ENCODE results near the gene ST6GAL1. TPM values are rescaled to one million over a fixed set of nuclear protein-coding genes. Genes with fewer than 3 reads are reported as not detected.

ST6GAL1 gene
- total and polyA plus RNA-seq, 2 of the 13 experiments (the other 11 are each of a cell fraction or from before 2014, with no cell fraction given): 79.9 to 164 TPM

DNA sequence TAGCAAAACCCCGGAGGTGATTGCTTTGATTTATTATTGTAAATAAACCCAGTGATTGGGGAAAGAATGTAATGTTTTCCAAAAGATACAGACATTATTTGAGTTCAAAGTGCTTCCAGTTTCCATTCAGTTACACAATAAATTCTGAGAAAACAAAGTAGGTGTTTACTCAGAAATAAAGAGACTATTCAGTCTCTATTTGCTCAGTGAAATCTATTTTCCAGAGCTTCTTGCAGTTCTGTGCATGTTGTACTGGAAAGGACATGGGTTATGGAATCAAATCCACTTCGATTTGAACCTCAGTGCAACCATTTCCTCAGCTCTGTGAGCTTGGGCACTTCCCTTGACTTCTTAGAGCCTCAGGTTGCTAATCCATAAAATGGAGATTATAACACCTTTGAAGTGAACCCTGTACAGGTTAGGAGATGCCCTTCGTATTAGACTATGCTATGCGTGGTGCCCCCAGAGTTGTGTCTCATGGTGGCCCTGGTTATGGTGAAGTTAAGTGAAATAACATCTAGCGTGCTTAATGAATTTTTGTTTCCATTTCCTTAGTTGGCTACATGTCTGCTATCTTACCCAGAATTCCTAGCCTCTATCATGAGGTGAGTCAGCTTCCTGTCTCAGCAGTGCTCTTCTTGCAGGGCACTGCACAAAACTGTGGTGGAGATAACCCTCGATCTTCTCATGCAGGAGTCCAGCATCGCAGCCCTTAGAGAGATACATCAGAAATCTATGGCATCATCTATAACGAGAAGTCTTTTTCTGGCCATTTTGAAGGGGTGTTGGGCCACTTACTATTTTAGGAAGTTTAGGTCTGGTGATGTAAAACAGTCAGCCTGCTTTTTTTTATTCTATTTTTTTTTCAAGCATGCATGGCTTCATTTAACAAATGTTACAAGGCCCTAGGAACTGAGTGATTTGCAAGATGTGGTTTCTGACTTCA lies 111.3 kb downstream of the ST6GAL1 start (continued):
- TF ChIP-seq, protein P1, sequence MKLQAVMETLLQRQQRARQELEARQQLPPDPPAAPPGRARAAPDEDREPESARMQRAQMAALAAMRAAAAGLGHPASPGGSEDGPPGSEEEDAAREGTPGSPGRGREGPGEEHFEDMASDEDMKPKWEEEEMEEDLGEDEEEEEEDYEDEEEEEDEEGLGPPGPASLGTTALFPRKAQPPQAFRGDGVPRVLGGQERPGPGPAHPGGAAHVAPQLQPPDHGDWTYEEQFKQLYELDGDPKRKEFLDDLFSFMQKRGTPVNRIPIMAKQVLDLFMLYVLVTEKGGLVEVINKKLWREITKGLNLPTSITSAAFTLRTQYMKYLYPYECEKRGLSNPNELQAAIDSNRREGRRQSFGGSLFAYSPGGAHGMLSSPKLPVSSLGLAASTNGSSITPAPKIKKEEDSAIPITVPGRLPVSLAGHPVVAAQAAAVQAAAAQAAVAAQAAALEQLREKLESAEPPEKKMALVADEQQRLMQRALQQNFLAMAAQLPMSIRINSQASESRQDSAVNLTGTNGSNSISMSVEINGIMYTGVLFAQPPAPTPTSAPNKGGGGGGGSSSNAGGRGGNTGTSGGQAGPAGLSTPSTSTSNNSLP (IDR thresholded peaks at IDR 0.05; ENCODE audit: low read depth, low read length): peak; percentile 95
- TF ChIP-seq CENPT (CRISPR knock-in tag; IDR thresholded peaks at IDR 0.05; ENCODE audit: low read depth) (no peak), ZNF205 (CRISPR knock-in tag; IDR thresholded peaks at IDR 0.05) (peak; percentile 55; the same call in 1 of the 2 replicates), RAD21 (CRISPR knock-in tag; IDR thresholded peaks at IDR 0.05) (peak; percentile 42; the same call in 1 of the 2 replicates), MED13 (CRISPR knock-in tag; IDR thresholded peaks at IDR 0.05) (peak; percentile 83; the same call in 1 of the 2 replicates), ZNF614 (CRISPR knock-in tag; IDR thresholded peaks at IDR 0.05; ENCODE audit: borderline replicate concordance) (peak; percentile 87), GATA4 (IDR thresholded peaks at IDR 0.05; ENCODE audit: borderline replicate concordance, low read depth) (peak; percentile 80; the same call in 1 of the 2 replicates), ERF (CRISPR knock-in tag; IDR thresholded peaks at IDR 0.05) (peak; percentile 34; the same call in 1 of the 2 replicates), ZNF331 (CRISPR knock-in tag; IDR thresholded peaks at IDR 0.05) (peak; percentile 51)
- TF ChIP-seq, protein P2, sequence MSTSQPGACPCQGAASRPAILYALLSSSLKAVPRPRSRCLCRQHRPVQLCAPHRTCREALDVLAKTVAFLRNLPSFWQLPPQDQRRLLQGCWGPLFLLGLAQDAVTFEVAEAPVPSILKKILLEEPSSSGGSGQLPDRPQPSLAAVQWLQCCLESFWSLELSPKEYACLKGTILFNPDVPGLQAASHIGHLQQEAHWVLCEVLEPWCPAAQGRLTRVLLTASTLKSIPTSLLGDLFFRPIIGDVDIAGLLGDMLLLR (CRISPR knock-in tag; IDR thresholded peaks at IDR 0.05): no peak
- TF ChIP-seq, protein P3, sequence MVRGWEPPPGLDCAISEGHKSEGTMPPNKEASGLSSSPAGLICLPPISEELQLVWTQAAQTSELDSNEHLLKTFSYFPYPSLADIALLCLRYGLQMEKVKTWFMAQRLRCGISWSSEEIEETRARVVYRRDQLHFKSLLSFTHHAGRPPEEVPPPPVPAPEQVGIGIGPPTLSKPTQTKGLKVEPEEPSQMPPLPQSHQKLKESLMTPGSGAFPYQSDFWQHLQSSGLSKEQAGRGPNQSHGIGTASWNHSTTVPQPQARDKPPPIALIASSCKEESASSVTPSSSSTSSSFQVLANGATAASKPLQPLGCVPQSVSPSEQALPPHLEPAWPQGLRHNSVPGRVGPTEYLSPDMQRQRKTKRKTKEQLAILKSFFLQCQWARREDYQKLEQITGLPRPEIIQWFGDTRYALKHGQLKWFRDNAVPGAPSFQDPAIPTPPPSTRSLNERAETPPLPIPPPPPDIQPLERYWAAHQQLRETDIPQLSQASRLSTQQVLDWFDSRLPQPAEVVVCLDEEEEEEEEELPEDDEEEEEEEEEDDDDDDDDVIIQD (CRISPR knock-in tag; IDR thresholded peaks at IDR 0.05; ENCODE audit: low read depth): peak; percentile 73; the same call in 1 of the 2 replicates
- TF ChIP-seq, protein P4, sequence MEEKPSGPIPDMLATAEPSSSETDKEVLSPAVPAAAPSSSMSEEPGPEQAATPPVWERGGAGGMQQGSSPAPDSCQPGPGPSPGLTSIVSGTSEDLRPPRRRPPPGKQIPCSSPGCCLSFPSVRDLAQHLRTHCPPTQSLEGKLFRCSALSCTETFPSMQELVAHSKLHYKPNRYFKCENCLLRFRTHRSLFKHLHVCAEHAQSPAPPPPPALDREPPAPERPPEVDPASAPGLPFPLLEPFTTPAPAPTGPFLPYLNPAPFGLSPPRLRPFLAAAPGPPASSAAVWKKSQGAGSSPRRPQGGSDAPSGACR (CRISPR knock-in tag; IDR thresholded peaks at IDR 0.05): no peak
- TF ChIP-seq, protein P5, sequence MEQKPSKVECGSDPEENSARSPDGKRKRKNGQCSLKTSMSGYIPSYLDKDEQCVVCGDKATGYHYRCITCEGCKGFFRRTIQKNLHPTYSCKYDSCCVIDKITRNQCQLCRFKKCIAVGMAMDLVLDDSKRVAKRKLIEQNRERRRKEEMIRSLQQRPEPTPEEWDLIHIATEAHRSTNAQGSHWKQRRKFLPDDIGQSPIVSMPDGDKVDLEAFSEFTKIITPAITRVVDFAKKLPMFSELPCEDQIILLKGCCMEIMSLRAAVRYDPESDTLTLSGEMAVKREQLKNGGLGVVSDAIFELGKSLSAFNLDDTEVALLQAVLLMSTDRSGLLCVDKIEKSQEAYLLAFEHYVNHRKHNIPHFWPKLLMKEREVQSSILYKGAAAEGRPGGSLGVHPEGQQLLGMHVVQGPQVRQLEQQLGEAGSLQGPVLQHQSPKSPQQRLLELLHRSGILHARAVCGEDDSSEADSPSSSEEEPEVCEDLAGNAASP (CRISPR knock-in tag; IDR thresholded peaks at IDR 0.05; ENCODE audit: borderline replicate concordance): peak; percentile 84; the same call in 1 of the 2 replicates
- TF ChIP-seq, protein P6, sequence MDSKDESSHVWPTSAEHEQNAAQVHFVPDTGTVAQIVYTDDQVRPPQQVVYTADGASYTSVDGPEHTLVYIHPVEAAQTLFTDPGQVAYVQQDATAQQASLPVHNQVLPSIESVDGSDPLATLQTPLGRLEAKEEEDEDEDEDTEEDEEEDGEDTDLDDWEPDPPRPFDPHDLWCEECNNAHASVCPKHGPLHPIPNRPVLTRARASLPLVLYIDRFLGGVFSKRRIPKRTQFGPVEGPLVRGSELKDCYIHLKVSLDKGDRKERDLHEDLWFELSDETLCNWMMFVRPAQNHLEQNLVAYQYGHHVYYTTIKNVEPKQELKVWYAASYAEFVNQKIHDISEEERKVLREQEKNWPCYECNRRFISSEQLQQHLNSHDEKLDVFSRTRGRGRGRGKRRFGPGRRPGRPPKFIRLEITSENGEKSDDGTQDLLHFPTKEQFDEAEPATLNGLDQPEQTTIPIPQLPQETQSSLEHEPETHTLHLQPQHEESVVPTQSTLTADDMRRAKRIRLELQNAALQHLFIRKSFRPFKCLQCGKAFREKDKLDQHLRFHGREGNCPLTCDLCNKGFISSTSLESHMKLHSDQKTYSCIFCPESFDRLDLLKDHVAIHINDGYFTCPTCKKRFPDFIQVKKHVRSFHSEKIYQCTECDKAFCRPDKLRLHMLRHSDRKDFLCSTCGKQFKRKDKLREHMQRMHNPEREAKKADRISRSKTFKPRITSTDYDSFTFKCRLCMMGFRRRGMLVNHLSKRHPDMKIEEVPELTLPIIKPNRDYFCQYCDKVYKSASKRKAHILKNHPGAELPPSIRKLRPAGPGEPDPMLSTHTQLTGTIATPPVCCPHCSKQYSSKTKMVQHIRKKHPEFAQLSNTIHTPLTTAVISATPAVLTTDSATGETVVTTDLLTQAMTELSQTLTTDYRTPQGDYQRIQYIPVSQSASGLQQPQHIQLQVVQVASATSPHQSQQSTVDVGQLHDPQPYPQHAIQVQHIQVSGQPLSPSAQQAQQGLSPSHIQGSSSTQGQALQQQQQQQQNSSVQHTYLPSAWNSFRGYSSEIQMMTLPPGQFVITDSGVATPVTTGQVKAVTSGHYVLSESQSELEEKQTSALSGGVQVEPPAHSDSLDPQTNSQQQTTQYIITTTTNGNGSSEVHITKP (CRISPR knock-in tag; IDR thresholded peaks at IDR 0.05; ENCODE audit: low read depth): no peak

All from HepG2 (cell line).